ENCODE results near the gene ORM1.

The ORM1 gene

GRCh38 chr9:114370251-114370967 is 47.5 kb downstream of the ORM1 start:
- H3K9me3 ChIP-seq (ENCODE audit: control insufficient read depth, insufficient read depth, low read depth, low read length) = no peaks in the 10 kb centered on the region
- CTCF ChIA-PET = interaction anchor here (0.6 to 0.9 kb wide), 2 partner anchors 9 to 12 kb away, joined by 3 read pairs; no protein-coding TSS in a partner anchor
- TF ChIP-seq ZNF660 (tag by site-specific recombination; IDR thresholded peaks at IDR 0.05) (no peak), ZSCAN5A (tag by site-specific recombination; IDR thresholded peaks at IDR 0.05) (no peak), ZNF302 (tag by site-specific recombination; IDR thresholded peaks at IDR 0.05; ENCODE audit: low read depth) (no peak), ZNF521 (tag by site-specific recombination; IDR thresholded peaks at IDR 0.05) (no peak), ZNF670 (tag by site-specific recombination; IDR thresholded peaks at IDR 0.05; ENCODE audit: low read depth) (no peak), ZNF404 (tag by site-specific recombination; IDR thresholded peaks at IDR 0.05) (no peak), ZNF747 (tag by site-specific recombination; IDR thresholded peaks at IDR 0.05) (no peak), ZFHX2 (tag by site-specific recombination; conservative IDR thresholded peaks at IDR 0.05) (no peak), ZSCAN4 (tag by site-specific recombination; IDR thresholded peaks at IDR 0.05) (no peak), ZNF366 (tag by site-specific recombination; conservative IDR thresholded peaks at IDR 0.05) (no peak), ZNF350 (tag by site-specific recombination; IDR thresholded peaks at IDR 0.05) (no peak), SALL2 (tag by site-specific recombination; IDR thresholded peaks at IDR 0.05; ENCODE audit: borderline replicate concordance) (no peak), ZNF548 (tag by site-specific recombination; IDR thresholded peaks at IDR 0.05) (no peak)
- H3K4me3 ChIP-seq (ENCODE audit: low read depth, low read length) = no peak overlapping the region
- H3K27ac ChIP-seq (ENCODE audit: extremely low read depth, low read depth, low read length) = no peak overlapping the region
- no peaks in the 10 kb centered on the region for H3K36me3 ChIP-seq (ENCODE audit: control insufficient read depth in 2 of 2, insufficient read depth in 1 of 2, low read length in 2 of 2)
- H3K4me1 ChIP-seq (ENCODE audit: control insufficient read depth, insufficient read depth, low read length) = no peaks in the 10 kb centered on the region
- POLR2A ChIA-PET = no interaction called here

- Histone ChIP-seq H3K36me3 (ENCODE audit: control insufficient read depth in 2 of 2, insufficient read depth in 1 of 2, low read length in 2 of 2) (no peaks in the 10 kb centered on the region), H3K4me1 (ENCODE audit: control insufficient read depth, insufficient read depth, low read length) (no peaks in the 10 kb centered on the region)
- CTCF ChIA-PET = interaction anchor here (0.6 to 0.9 kb wide), 2 partner anchors 9 to 11 kb away, joined by 3 read pairs; no protein-coding TSS in a partner anchor
Observed at GRCh38 chr9:114370968-114371320, 48.0 kb downstream of the ORM1 start.

GRCh38 chr9:114371343-114371944 is 48.5 kb downstream of the ORM1 start:
- Histone ChIP-seq H3K4me3 (ENCODE audit: low read depth, low read length) (no peak overlapping the region), H3K4me1 (ENCODE audit: control insufficient read depth, insufficient read depth, low read length) (no peaks in the 10 kb centered on the region), H3K36me3 (ENCODE audit: control insufficient read depth in 2 of 2, insufficient read depth in 1 of 2, low read length in 2 of 2) (no peaks in the 10 kb centered on the region), H3K27ac (ENCODE audit: extremely low read depth, low read depth, low read length) (no peak overlapping the region), H3K9me3 (ENCODE audit: control insufficient read depth, insufficient read depth, low read depth, low read length) (no peaks in the 10 kb centered on the region)
- ChIA-PET POLR2A (no interaction called here), CTCF (interaction anchor here (0.6 to 0.9 kb wide), 2 partner anchors 8 to 11 kb away, joined by 3 read pairs; no protein-coding TSS in a partner anchor)
- TF ChIP-seq KLF7 (tag by site-specific recombination; IDR thresholded peaks at IDR 0.05; ENCODE audit: borderline replicate concordance) (no peak), SP3 (tag by site-specific recombination; IDR thresholded peaks at IDR 0.05) (no peak), TRIM28 (IDR thresholded peaks at IDR 0.05; ENCODE audit: borderline replicate concordance, low read length) (no peak), ZNF580 (tag by site-specific recombination; IDR thresholded peaks at IDR 0.05) (no peak), ZNF174 (tag by site-specific recombination; IDR thresholded peaks at IDR 0.05) (no peak), ZNF600 (tag by site-specific recombination; IDR thresholded peaks at IDR 0.05) (no peak), SETDB1 (IDR thresholded peaks at IDR 0.05; ENCODE audit: insufficient read length, low read length) (no peak), ZNF18 (tag by site-specific recombination; IDR thresholded peaks at IDR 0.05) (no peak), ZNF16 (tag by site-specific recombination; IDR thresholded peaks at IDR 0.05; ENCODE audit: low read depth) (no peak), ZNF157 (tag by site-specific recombination; IDR thresholded peaks at IDR 0.05) (no peak), SCRT2 (tag by site-specific recombination; IDR thresholded peaks at IDR 0.05) (peak; percentile 88), ZNF433 (tag by site-specific recombination; IDR thresholded peaks at IDR 0.05; ENCODE audit: low read depth) (no peak), ZNF324 (tag by site-specific recombination; IDR thresholded peaks at IDR 0.05) (no peak), SCRT1 (tag by site-specific recombination; IDR thresholded peaks at IDR 0.05; ENCODE audit: borderline replicate concordance) (peak; percentile 48; the same call in 1 of the 2 replicates)

More at GRCh38 chr9:114370968-114371320, 48.0 kb downstream of the ORM1 start:
- H3K27ac ChIP-seq (ENCODE audit: extremely low read depth, low read depth, low read length) = no peak overlapping the region
- POLR2A ChIA-PET = no interaction called here
- no peak overlapping the region for H3K4me3 ChIP-seq (ENCODE audit: low read depth, low read length)
- no peak for TF ChIP-seq SP7 (tag by site-specific recombination; IDR thresholded peaks at IDR 0.05)
- no peak for TF ChIP-seq ZNF423 (tag by site-specific recombination; IDR thresholded peaks at IDR 0.05)
- no peak for TF ChIP-seq ZNF214 (tag by site-specific recombination; IDR thresholded peaks at IDR 0.05; ENCODE audit: borderline replicate concordance)
- no peaks in the 10 kb centered on the region for H3K9me3 ChIP-seq (ENCODE audit: control insufficient read depth, insufficient read depth, low read depth, low read length)

All from HEK293 (cell line).